Ovary (tissue), 9 donors: ENCODE data around the gene C19orf73. TPM values are rescaled to one million over a fixed set of nuclear protein-coding genes. Genes with fewer than 3 reads are reported as not detected.
"Not testable (repeated sequence)": the region's sequence is repeated elsewhere in the genome, so short reads cannot be mapped to it uniquely, and the experiment has no call there.

Experiments used
- DNase-seq, 5 donors: peaks; one replicate each; pipeline ENCODE4 v3.0.0-alpha.2; 2019 to 2020
- H3K27ac ChIP-seq, 2 donors: fragments of 200-600 bp; one replicate each; pipeline versions ENCODE4 v1.5.1 to v1.8.0; 2019 to 2022
- H3K27me3 ChIP-seq: fragments of 200-600 bp; one replicate; pipeline ENCODE4 v1.8.0; 2022
- H3K36me3 ChIP-seq: fragments of 200-600 bp; sonication (generic); one replicate; pipeline ENCODE4 v1.5.1; 2019
- H3K4me1 ChIP-seq: one replicate; pipeline ENCODE4 v1.8.1; 2013; ENCODE audit warnings: mild to moderate bottlenecking, moderate library complexity; ENCODE audit not compliant: insufficient read depth
- H3K4me3 ChIP-seq: fragments of 200-600 bp; sonication (generic); one replicate; pipeline ENCODE4 v1.5.1; 2017
- H3K9me3 ChIP-seq, 2 donors: fragments of 200-600 bp in 1 of 2; sonication (generic) in 1 of 2; one replicate each; pipeline versions ENCODE4 v1.5.1 to v1.8.1; 2013 to 2019; ENCODE audit warnings: mild to moderate bottlenecking in 1 of 2, moderate library complexity in 1 of 2
- CTCF ChIP-seq, 3 donors: fragments of 450-650 bp in 2 of 3; fragments of 200-600 bp in 1 of 3; IDR thresholded peaks; one replicate each; pipeline versions ENCODE4 v1.5.1 to v1.8.0; 2016 to 2022; ENCODE audit warnings: antibody characterized with exemption in 3 of 3, mild to moderate bottlenecking in 1 of 3
- EP300 ChIP-seq: sonication (generic); formaldehyde crosslinking; IDR thresholded peaks from one replicate; pipeline ENCODE4 v1.6.1; 2017; ENCODE audit warnings: antibody characterized with exemption
- POLR2A ChIP-seq: fragments of 450-650 bp; IDR thresholded peaks from one replicate; pipeline ENCODE4 v1.6.1; 2017; ENCODE audit warnings: antibody characterized with exemption, mild to moderate bottlenecking, moderate library complexity
- WGBS, 3 donors: extraction: QIAGEN DNeasy Blood & Tissue Kit in 1 of 3; methylation state at CpG; one replicate each; pipeline versions ENCODE4 v1.1.5 to v1.1.7; 2013 to 2017; 5-methylcytosine and 5-hydroxymethylcytosine counted together
- intact Hi-C, 4 donors: fragments of 100-400 bp; cut with DNase I; formaldehyde crosslinking; loops; one replicate each; pipeline versions ENCODE4 v1.11.0 to v1.15.1; 2022 to 2023
- polyA plus RNA-seq, 2 donors: library from polyadenylated mRNA; stranded (reverse); fragments of 200-250 nt in 1 of 2; fragments of 350-450 nt in 1 of 2; fragmentation: Illumina TruSeq in 1 of 2; extraction: RNeasy Lipid Tissue Mini Kit (QIAGEN cat#74804) in 1 of 2; gene quantifications; one replicate each; pipeline ENCODE4 v1.2.3, GENCODE V29; 2013 to 2014
- total RNA-seq, 7 donors: library from RNA; depleted of rRNA in 2 of 7; stranded (reverse); fragments of >200 nt in 2 of 7; fragmentation: NEBNext Ultra II Directional in 3 of 7; extraction: Animal tissue kit (Norgen Biotek cat#: 25700) in 3 of 7; gene quantifications; one replicate each; pipeline versions ENCODE4 v1.1.0 to v1.2.4, GENCODE V29; 2016 to 2023
- donor health status: DM: no; HTN: no; CAD: no; lungs with moderate emphysema.
- donor health status: DM: no; HTN: no; CAD: no.
- donor health status: Bipolar disorder and iron deficiency.
- donor health status: DM: yes; HTN: yes; CAD: no.
- donor health status: DM: no; HTN: no; CAD: no.
- donor health status: DM: yes; HTN: yes; CAD: no.

C19orf73 gene
- total and polyA plus RNA-seq, 9 donors: 0.42 to 1.5 (median 0.45) TPM; not detected in 4

GRCh38 chr19:49130325-49130724 lies 11.4 kb upstream of the C19orf73 start:
- Histone ChIP-seq H3K36me3 (no peaks in the 10 kb centered on the region), H3K9me3 (no peaks in the 10 kb centered on the region), H3K27ac (no peak overlapping the region), H3K27me3 (no peaks in the 10 kb centered on the region), H3K4me1 (peaks cover 12% of the 10 kb centered on the region), H3K4me3 (no peak overlapping the region)
- 92 to 95% (median 94%) methylated on average over 24 of the region's 24 CpGs for WGBS, 3 donors
- DNase-seq: no peak
- intact Hi-C loops: no loop called here
- TF ChIP-seq POLR2A (no peak), EP300 (no peak), CTCF (IDR thresholded peaks at IDR 0.05) (no peak)

GRCh38 chr19:49129238-49129583 lies 10.3 kb upstream of the C19orf73 start:
- intact Hi-C loops: no loop called here
- no peaks in the 10 kb centered on the region for H3K9me3 ChIP-seq
- peaks cover 9% of the 10 kb centered on the region for H3K4me1 ChIP-seq
- WGBS, 3 donors: 32 to 61% (median 34%) methylated on average over 16 of the region's 16 CpGs
- H3K4me3 ChIP-seq: no peak overlapping the region
- DNase-seq: no peak
- TF ChIP-seq EP300 (no peak), POLR2A (no peak), CTCF (IDR thresholded peaks at IDR 0.05) (no peak)
- H3K27ac ChIP-seq: no peak overlapping the region
- H3K27me3 ChIP-seq: no peaks in the 10 kb centered on the region
- no peaks in the 10 kb centered on the region for H3K36me3 ChIP-seq

GRCh38 chr19:49128545-49129237 lies 9.7 kb upstream of the C19orf73 start:
- H3K9me3 ChIP-seq: no peaks in the 10 kb centered on the region
- no peaks in the 10 kb centered on the region for H3K27me3 ChIP-seq
- no peaks in the 10 kb centered on the region for H3K36me3 ChIP-seq
- peaks cover 9% of the 10 kb centered on the region for H3K4me1 ChIP-seq
- H3K4me3 ChIP-seq: no peak overlapping the region
- 35 to 45% (median 43%) methylated on average over 15 of the region's 15 CpGs for whole genome bisulfite sequencing, 3 donors
- DNase-seq: no peak
- intact Hi-C loops: no loop called here
- no peak for TF ChIP-seq EP300
- TF ChIP-seq POLR2A: no peak
- no peak for TF ChIP-seq CTCF (IDR thresholded peaks at IDR 0.05)
- H3K27ac ChIP-seq: no peak overlapping the region

- intact Hi-C loops: no loop called here
- no peaks in the 10 kb centered on the region for H3K9me3 ChIP-seq
- 3 to 4% (median 4%) methylated on average over 63 of the region's 63 CpGs for WGBS, 3 donors
- peak overlapping the region; percentile 32 for H3K4me3 ChIP-seq
- H3K27ac ChIP-seq: no peak overlapping the region
- H3K36me3 ChIP-seq: no peaks in the 10 kb centered on the region
- peaks cover 4% of the 10 kb centered on the region for H3K4me1 ChIP-seq
- TF ChIP-seq EP300: no peak
- peak in 1 of 3 donors; percentile 43 for TF ChIP-seq CTCF (IDR thresholded peaks at IDR 0.05)
- no peak for TF ChIP-seq POLR2A
- DNase-seq: peak; percentile 95 to 97 (median 96)
- H3K27me3 ChIP-seq: no peaks in the 10 kb centered on the region
These were observed 9.0 kb upstream of the C19orf73 start for GRCh38 chr19:49127674-49128544.

GRCh38 chr19:49127225-49127624 lies 8.3 kb upstream of the C19orf73 start:
- H3K4me3 ChIP-seq, H3K9me3 ChIP-seq, H3K36me3 ChIP-seq, intact Hi-C loops, H3K27ac ChIP-seq, H3K4me1 ChIP-seq, DNase-seq, H3K27me3 ChIP-seq: not testable (repeated sequence)
- 91 to 96% (median 92%) methylated on average over 12 of the region's 12 CpGs for WGBS, 3 donors
